ENCODE results near the gene CIPC. TPM values are rescaled to one million over a fixed set of nuclear protein-coding genes. Genes with fewer than 3 reads are reported as not detected.

Gene CIPC
- total RNA-seq, 2 donors from 2014 or later = 5.1 to 6.4 TPM

- Mint-ChIP-seq H3K27ac (no peak overlapping the region), H3K4me3 (no peak overlapping the region), H3K4me1 (ENCODE audit: low read depth) (peaks cover 10% of the 10 kb centered on the region), H3K36me3 (ENCODE audit: insufficient read depth in 2 of 2) (no peaks in the 10 kb centered on the region), H3K27me3 (ENCODE audit: low read depth) (peaks cover 84% of the 10 kb centered on the region), H3K9me3 (no peaks in the 10 kb centered on the region)
- ATAC-seq (replicated peaks in 1 of 2) (no peak), DNase-seq (no peak)
Observed at GRCh38 chr14:77143071-77143470, 45.0 kb downstream of the CIPC start.

GRCh38 chr14:77144412-77145115 is 46.5 kb downstream of the CIPC start:
- no peaks in the 10 kb centered on the region for H3K9me3 Mint-ChIP-seq
- no peak for ATAC-seq (replicated peaks in 1 of 2)
- H3K4me1 Mint-ChIP-seq (ENCODE audit: low read depth) = peaks cover 10% of the 10 kb centered on the region
- H3K36me3 Mint-ChIP-seq (ENCODE audit: insufficient read depth in 2 of 2) = no peaks in the 10 kb centered on the region
- H3K27me3 Mint-ChIP-seq (ENCODE audit: low read depth) = peaks cover 82% of the 10 kb centered on the region
- H3K4me3 Mint-ChIP-seq = no peak overlapping the region
- H3K27ac Mint-ChIP-seq = no peak overlapping the region
- no peak for DNase-seq

GRCh38 chr14:77145975-77146740 is 48.1 kb downstream of the CIPC start:
- Mint-ChIP-seq H3K27me3 (ENCODE audit: low read depth) (peaks cover 72% of the 10 kb centered on the region), H3K9me3 (no peaks in the 10 kb centered on the region), H3K4me1 (ENCODE audit: low read depth) (peaks cover 5% of the 10 kb centered on the region), H3K27ac (no peak overlapping the region), H3K4me3 (no peak overlapping the region), H3K36me3 (ENCODE audit: insufficient read depth in 2 of 2) (no peaks in the 10 kb centered on the region)
- ATAC-seq (replicated peaks in 1 of 2) (no peak), DNase-seq (no peak)

- DNase-seq (no peak), ATAC-seq (replicated peaks in 1 of 2) (no peak)
- Mint-ChIP-seq H3K4me3 (no peak overlapping the region), H3K27me3 (ENCODE audit: low read depth) (peaks cover 59% of the 10 kb centered on the region), H3K4me1 (ENCODE audit: low read depth) (no peaks in the 10 kb centered on the region), H3K36me3 (ENCODE audit: insufficient read depth in 2 of 2) (no peaks in the 10 kb centered on the region), H3K27ac (no peak overlapping the region), H3K9me3 (no peaks in the 10 kb centered on the region)
Observed at GRCh38 chr14:77148510-77149231, 50.6 kb downstream of the CIPC start.

DNA sequence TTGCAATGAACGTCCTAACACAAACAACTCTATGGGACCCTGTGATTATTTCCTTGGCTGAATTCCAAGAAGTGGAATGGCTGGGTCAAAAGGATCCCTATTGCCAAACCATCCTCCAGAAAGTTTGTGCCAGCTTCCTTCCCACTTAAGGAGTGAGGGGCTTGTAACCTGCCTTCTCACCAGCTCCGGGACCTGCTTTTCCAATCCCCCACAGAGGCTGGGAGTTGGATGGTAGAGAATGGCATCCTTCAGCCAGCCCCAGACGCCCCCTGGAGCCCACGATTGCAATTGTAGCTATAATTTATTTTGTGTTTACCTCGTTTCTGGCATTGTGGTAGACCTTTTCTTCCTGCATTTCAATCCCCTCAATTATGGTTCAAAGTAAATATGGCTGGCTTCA is 53.2 kb downstream of the CIPC start:
- peaks cover 58% of the 10 kb centered on the region for H3K27me3 Mint-ChIP-seq (ENCODE audit: low read depth)
- no peaks in the 10 kb centered on the region for H3K36me3 Mint-ChIP-seq (ENCODE audit: insufficient read depth in 2 of 2)
- H3K4me3 Mint-ChIP-seq = no peak overlapping the region

DNA sequence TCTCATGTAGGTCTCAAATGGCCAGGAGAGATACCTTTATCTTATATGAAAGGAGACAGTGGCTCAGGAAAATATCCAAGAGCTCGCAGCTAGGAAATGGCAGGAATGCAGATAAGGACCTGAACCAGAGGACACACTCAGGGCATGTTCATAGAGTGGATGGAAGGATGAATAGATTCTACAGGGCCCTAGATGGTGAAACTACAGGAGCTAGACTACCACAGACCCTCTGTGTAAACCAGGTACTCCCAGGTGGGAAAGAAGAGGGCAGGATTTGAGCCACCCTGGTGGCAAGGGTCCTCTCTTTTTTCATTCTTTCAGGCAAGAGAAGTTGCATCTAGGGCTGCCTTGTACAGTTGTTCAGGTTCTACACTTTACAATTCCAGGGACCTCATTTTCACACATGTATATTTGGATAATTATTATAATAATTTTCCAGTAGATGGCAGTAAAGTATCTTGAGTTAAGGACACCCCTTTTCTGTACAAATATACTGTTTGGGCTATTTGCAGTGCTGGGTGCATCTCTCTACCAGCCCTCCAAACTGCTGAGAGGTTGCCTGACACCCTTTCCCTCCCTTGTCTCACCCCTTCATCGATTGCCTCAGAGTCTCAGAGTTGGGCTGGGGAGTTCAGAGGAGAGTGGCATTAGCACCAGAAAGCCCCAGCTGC is 54.0 kb downstream of the CIPC start:
- no peak overlapping the region for H3K4me3 Mint-ChIP-seq
- DNase-seq (no peak), ATAC-seq (replicated peaks in 1 of 2) (peak; percentile 43 to 64)
- no peaks in the 10 kb centered on the region for H3K36me3 Mint-ChIP-seq (ENCODE audit: insufficient read depth in 2 of 2)
- no peak overlapping the region for H3K27ac Mint-ChIP-seq
- H3K9me3 Mint-ChIP-seq = no peaks in the 10 kb centered on the region
- H3K27me3 Mint-ChIP-seq (ENCODE audit: low read depth) = peaks cover 50% of the 10 kb centered on the region
- H3K4me1 Mint-ChIP-seq (ENCODE audit: low read depth) = no peaks in the 10 kb centered on the region

More for the DNA sequence above, 53.2 kb downstream of the CIPC start:
- Mint-ChIP-seq H3K9me3 (no peaks in the 10 kb centered on the region), H3K4me1 (ENCODE audit: low read depth) (no peaks in the 10 kb centered on the region), H3K27ac (no peak overlapping the region)
- ATAC-seq (replicated peaks in 1 of 2) (no peak), DNase-seq (no peak)

DNA sequence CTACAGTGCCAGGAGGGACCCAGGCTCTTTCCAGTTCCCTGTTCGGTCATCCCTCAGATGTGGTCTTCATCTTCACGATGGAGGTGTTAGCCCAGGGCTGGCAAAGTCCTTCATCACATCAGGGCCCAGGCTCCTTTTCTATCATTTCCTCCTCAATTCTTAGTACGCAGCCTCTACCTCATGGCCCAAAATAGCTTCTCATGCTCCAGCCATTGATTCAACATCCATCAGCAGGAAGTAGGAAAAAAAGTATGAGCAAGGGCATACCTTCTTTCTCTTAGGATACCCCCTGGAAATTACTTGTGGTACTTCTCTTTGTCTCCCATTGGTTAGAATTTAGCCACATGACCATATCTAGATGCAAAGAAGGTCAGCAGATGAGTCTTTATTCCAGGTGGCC is 55.7 kb downstream of the CIPC start:
- Mint-ChIP-seq H3K4me1 (ENCODE audit: low read depth) (no peaks in the 10 kb centered on the region), H3K36me3 (ENCODE audit: insufficient read depth in 2 of 2) (no peaks in the 10 kb centered on the region), H3K27ac (no peak overlapping the region), H3K4me3 (no peak overlapping the region), H3K9me3 (no peaks in the 10 kb centered on the region), H3K27me3 (ENCODE audit: low read depth) (peaks cover 54% of the 10 kb centered on the region)
- ATAC-seq (replicated peaks in 1 of 2) = no peak
- no peak for DNase-seq

DNA sequence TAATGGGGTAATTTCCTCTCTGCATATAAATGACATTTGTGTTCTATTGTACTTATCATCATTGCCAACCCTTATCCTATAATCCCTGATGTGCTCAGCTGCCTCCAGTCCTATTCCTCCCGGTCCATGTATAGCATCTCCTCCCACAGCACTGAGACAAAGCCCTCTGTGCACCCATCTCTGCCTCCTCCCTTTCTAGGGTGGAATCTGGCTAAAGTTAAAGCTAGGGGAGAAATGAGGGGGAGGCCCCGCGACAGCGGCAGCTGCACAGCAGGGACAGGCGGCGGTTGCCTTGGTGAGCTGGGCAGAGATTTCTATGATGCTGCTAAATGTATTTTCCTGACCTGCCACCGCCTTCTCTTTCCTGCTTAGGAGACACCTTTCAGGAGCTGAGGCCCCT is 56.4 kb downstream of the CIPC start:
- ATAC-seq (replicated peaks in 1 of 2) = no peak
- Mint-ChIP-seq H3K27ac (no peak overlapping the region), H3K27me3 (ENCODE audit: low read depth) (peaks cover 54% of the 10 kb centered on the region)

DNA sequence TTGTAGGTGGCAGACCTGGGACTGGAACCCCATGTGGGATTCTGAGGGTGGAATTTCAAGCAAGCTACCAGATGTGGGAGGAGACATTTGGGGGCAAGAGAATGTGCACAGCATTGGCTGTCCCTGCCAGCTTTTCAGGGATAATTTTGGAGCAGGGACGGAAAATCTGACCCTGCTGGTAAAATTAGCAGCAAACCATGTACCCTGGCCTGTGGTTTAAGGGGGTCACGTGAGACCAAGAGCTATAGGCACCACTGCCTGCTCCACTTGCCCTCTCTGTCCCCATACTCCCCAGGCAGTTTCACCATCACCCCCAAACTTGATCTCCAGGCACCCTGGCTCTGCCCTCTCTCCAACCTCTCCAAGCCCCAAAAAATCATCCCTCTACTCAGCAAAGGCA is 57.0 kb downstream of the CIPC start:
- peaks cover 52% of the 10 kb centered on the region for H3K27me3 Mint-ChIP-seq (ENCODE audit: low read depth)
- H3K27ac Mint-ChIP-seq = no peak overlapping the region
- no peaks in the 10 kb centered on the region for H3K36me3 Mint-ChIP-seq (ENCODE audit: insufficient read depth in 2 of 2)
- H3K9me3 Mint-ChIP-seq = no peaks in the 10 kb centered on the region
- H3K4me1 Mint-ChIP-seq (ENCODE audit: low read depth) = no peaks in the 10 kb centered on the region
- DNase-seq (no peak), ATAC-seq (replicated peaks in 1 of 2) (no peak)
- no peak overlapping the region for H3K4me3 Mint-ChIP-seq

More for the DNA sequence above, 56.4 kb downstream of the CIPC start:
- H3K4me1 Mint-ChIP-seq (ENCODE audit: low read depth) = no peaks in the 10 kb centered on the region
- no peak for DNase-seq
- H3K9me3 Mint-ChIP-seq = no peaks in the 10 kb centered on the region
- no peaks in the 10 kb centered on the region for H3K36me3 Mint-ChIP-seq (ENCODE audit: insufficient read depth in 2 of 2)
- no peak overlapping the region for H3K4me3 Mint-ChIP-seq

DNA sequence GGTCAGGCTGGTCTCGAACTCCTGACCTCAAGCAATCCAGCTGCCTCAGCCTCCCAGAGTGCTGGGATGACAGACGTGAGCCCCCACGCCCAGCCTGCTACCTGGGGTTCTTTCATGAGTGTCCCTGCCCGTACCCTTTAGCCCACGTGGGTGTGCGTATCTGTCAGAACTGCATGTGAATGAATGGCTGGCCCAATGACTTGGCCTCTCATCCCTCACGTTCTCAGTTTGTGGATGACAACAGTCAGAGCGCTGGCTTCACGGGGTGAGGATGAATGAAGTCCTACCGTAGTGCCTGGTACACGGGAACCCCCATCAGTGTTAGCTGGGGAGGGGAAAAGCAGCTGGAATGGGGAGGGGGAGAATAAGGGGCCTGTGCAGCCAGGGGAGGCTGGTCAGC is 59.7 kb downstream of the CIPC start:
- Mint-ChIP-seq H3K27me3 (ENCODE audit: low read depth) (peaks cover 64% of the 10 kb centered on the region), H3K27ac (no peak overlapping the region), H3K9me3 (no peaks in the 10 kb centered on the region), H3K4me3 (no peak overlapping the region), H3K4me1 (ENCODE audit: low read depth) (no peaks in the 10 kb centered on the region), H3K36me3 (ENCODE audit: insufficient read depth in 2 of 2) (no peaks in the 10 kb centered on the region)
- ATAC-seq (replicated peaks in 1 of 2) = no peak
- no peak for DNase-seq

- ATAC-seq (replicated peaks in 1 of 2) (no peak), DNase-seq (no peak)
- H3K27ac Mint-ChIP-seq = no peak overlapping the region
- H3K27me3 Mint-ChIP-seq (ENCODE audit: low read depth) = peaks cover 59% of the 10 kb centered on the region
- no peaks in the 10 kb centered on the region for H3K36me3 Mint-ChIP-seq (ENCODE audit: insufficient read depth in 2 of 2)
- no peak overlapping the region for H3K4me3 Mint-ChIP-seq
- H3K4me1 Mint-ChIP-seq (ENCODE audit: low read depth) = no peaks in the 10 kb centered on the region
- no peaks in the 10 kb centered on the region for H3K9me3 Mint-ChIP-seq
Observed at GRCh38 chr14:77158175-77158881, 60.3 kb downstream of the CIPC start.

DNA sequence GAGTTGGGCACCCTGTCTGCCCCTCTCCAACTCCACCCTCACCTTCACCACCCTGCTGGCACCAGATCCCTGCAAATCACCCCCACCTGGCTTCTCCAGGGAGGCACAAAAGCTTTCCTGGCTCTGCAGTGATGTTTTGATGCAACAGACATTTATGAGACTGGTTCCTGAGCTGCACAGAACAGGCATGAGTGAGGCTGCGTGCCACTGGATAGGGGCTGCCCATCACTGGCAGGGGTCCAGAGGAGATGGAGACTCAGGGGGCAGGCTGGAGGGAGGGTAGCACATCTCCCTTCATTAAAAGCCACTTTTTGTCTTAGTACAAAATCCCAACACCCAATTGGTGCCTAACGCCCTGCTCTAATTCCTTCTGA is 60.8 kb downstream of the CIPC start:
- no peak overlapping the region for H3K4me3 Mint-ChIP-seq
- DNase-seq = no peak
- no peak for ATAC-seq (replicated peaks in 1 of 2)
- H3K27me3 Mint-ChIP-seq (ENCODE audit: low read depth) = peaks cover 54% of the 10 kb centered on the region
- H3K36me3 Mint-ChIP-seq (ENCODE audit: insufficient read depth in 2 of 2) = no peaks in the 10 kb centered on the region
- no peaks in the 10 kb centered on the region for H3K4me1 Mint-ChIP-seq (ENCODE audit: low read depth)
- H3K27ac Mint-ChIP-seq = no peak overlapping the region
- no peaks in the 10 kb centered on the region for H3K9me3 Mint-ChIP-seq
